NCI-H1436 (cell line): ENCODE measurements around the gene INTS13.
A peak's percentile ranks its signal among the peaks of the same experiment; 100 is the strongest.
"Not testable (repeated sequence)": the region's sequence is repeated elsewhere in the genome, so short reads cannot be mapped to it uniquely, and the experiment has no call there.

Experiments
- DNase-seq: peaks from one replicate; lab custom pipeline; 2025; lab: John Stamatoyannopoulos, UW

Gene INTS13

GRCh38 chr12:26937863-26938700 is at the start of gene INTS13, which contains the start of gene FGFR1OP2:
TSS of gene INTS13 (minus strand) at chr12:26937981. CDS start at chr12:26936803, 1,178 bp downstream.
TSS of gene FGFR1OP2 (plus strand) at chr12:26938470. CDS start at chr12:26954159, 15,689 bp downstream.
- DNase-seq = peak; percentile 98

- no peak for DNase-seq
These were observed 45.1 kb upstream of the INTS13 start for GRCh38 chr12:26982866-26983265.

GRCh38 chr12:26979733-26980132 is 42.0 kb upstream of the INTS13 start:
- DNase-seq = no peak

- DNase-seq = no peak
These were observed 41.0 kb upstream of the INTS13 start for GRCh38 chr12:26978801-26979200.

- DNase-seq = no peak
These were observed 38.9 kb upstream of the INTS13 start for GRCh38 chr12:26976687-26977086.

GRCh38 chr12:26971963-26972362 is 34.2 kb upstream of the INTS13 start:
- DNase-seq = no peak

GRCh38 chr12:26970136-26970535 is 32.4 kb upstream of the INTS13 start:
- DNase-seq = no peak

- no peak for DNase-seq
These were observed 29.1 kb upstream of the INTS13 start for GRCh38 chr12:26966842-26967241.

- DNase-seq = no peak
These were observed 25.6 kb upstream of the INTS13 start for GRCh38 chr12:26963413-26963812.

- DNase-seq = no peak
These were observed 24.0 kb upstream of the INTS13 start for GRCh38 chr12:26961803-26962202.

GRCh38 chr12:26961391-26961790 is 23.6 kb upstream of the INTS13 start:
- DNase-seq = not testable (repeated sequence)

GRCh38 chr12:26954027-26954426 is 16.2 kb upstream of the INTS13 start:
- DNase-seq = no peak

GRCh38 chr12:26953447-26953846 is 15.7 kb upstream of the INTS13 start:
- no peak for DNase-seq

- DNase-seq = no peak
These were observed 10.5 kb upstream of the INTS13 start for GRCh38 chr12:26948309-26948708.

GRCh38 chr12:26941215-26941594 is 3.4 kb upstream of the INTS13 start:
- no peak for DNase-seq

- DNase-seq = no peak
These were observed 2.9 kb upstream of the INTS13 start for GRCh38 chr12:26940516-26941214.

- DNase-seq = no peak
These were observed 2.2 kb upstream of the INTS13 start for GRCh38 chr12:26939953-26940352.

- DNase-seq = no peak
These were observed 1.5 kb upstream of the INTS13 start for GRCh38 chr12:26939192-26939832.

- no peak for DNase-seq
These were observed 901 bp upstream of the INTS13 start for GRCh38 chr12:26938701-26939062.

GRCh38 chr12:26937443-26937862 is 328 bp downstream of the INTS13 start:
- DNase-seq = no peak

- DNase-seq = no peak
These were observed 980 bp downstream of the INTS13 start for GRCh38 chr12:26936559-26937442.
